Loucy (cell line): ENCODE measurements around the gene POLA2.
A peak's percentile ranks its signal among the peaks of the same experiment; 100 is the strongest.

Source experiments
- H2AFZ ChIP-seq: fragments of 200-600 bp; sonication (generic); 2 replicates; pipeline ENCODE4 v1.6.0; 2016; ENCODE audit warnings: antibody characterized with exemption, mild to moderate bottlenecking, low read length, moderate library complexity
- H3F3A ChIP-seq: fragments of 200-600 bp; 2 replicates; pipeline ENCODE4 v1.6.0; 2016; ENCODE audit warnings: antibody characterized with exemption, low read depth, mild to moderate bottlenecking
- H3K27me3 ChIP-seq: fragments of 200-600 bp; sonication (generic); 2 replicates; pipeline ENCODE4 v1.6.1; 2014; ENCODE audit warnings: low read length, mild to moderate bottlenecking; ENCODE audit not compliant: insufficient read depth, poor library complexity, severe bottlenecking
- H3K36me3 ChIP-seq: fragments of 200-600 bp; sonication (generic); 2 replicates; pipeline ENCODE4 v1.6.1; 2016; ENCODE audit warnings: low read length; ENCODE audit not compliant: insufficient read depth
- H3K4me1 ChIP-seq: fragments of 200-600 bp; sonication (generic); 2 replicates; pipeline ENCODE4 v1.5.1; 2014; ENCODE audit warnings: low read length, mild to moderate bottlenecking; ENCODE audit not compliant: insufficient read depth, poor library complexity, severe bottlenecking
- H3K4me2 ChIP-seq: fragments of 200-600 bp; sonication (generic); 2 replicates; pipeline ENCODE4 v1.6.0; 2014; ENCODE audit warnings: antibody characterized with exemption, low read length, low read depth, mild to moderate bottlenecking; ENCODE audit not compliant: poor library complexity, severe bottlenecking
- H3K4me3 ChIP-seq: fragments of 200-600 bp; sonication (generic); 2 replicates; pipeline ENCODE4 v1.5.1; 2014; ENCODE audit warnings: low read length, mild to moderate bottlenecking, mixed read lengths; ENCODE audit not compliant: poor library complexity, severe bottlenecking
- H3K79me2 ChIP-seq: fragments of 200-600 bp; sonication (generic); 2 replicates; pipeline ENCODE4 v1.6.1; 2014; ENCODE audit warnings: low read length; ENCODE audit not compliant: insufficient read depth
- H3K9ac ChIP-seq: fragments of 200-600 bp; sonication (generic); 2 replicates; pipeline ENCODE4 v1.6.0; 2014; ENCODE audit warnings: mild to moderate bottlenecking, low read depth, low read length, moderate library complexity; ENCODE audit not compliant: poor library complexity, severe bottlenecking
- H3K9me2 ChIP-seq: fragments of 200-600 bp; sonication (generic); replicated peaks from 2 replicates; pipeline ENCODE4 v1.6.1; 2016; ENCODE audit warnings: low read depth, low read length, mixed read lengths
- H3K9me3 ChIP-seq: fragments of 200-600 bp; sonication (generic); 2 replicates; pipeline ENCODE4 v1.6.1; 2014; ENCODE audit warnings: mild to moderate bottlenecking, antibody characterized with exemption, low read length, low read depth; ENCODE audit not compliant: insufficient read depth
- H4K20me1 ChIP-seq: fragments of 200-600 bp; sonication (generic); 2 replicates; pipeline ENCODE4 v1.6.0; 2014; ENCODE audit warnings: antibody characterized with exemption, low read length, mild to moderate bottlenecking; ENCODE audit not compliant: insufficient read depth, poor library complexity, severe bottlenecking
- CTCF ChIP-seq: fragments of 200-600 bp; sonication (generic); conservative IDR thresholded peaks from 2 replicates; pipeline ENCODE4 v1.5.1; 2014; ENCODE audit warnings: mild to moderate bottlenecking, antibody characterized with exemption, low read length
- EZH2phosphoT487 ChIP-seq: fragments of 200-600 bp; IDR thresholded peaks from 2 replicates; pipeline ENCODE4 v1.6.1; 2018; ENCODE audit warnings: antibody characterized with exemption, mild to moderate bottlenecking, moderate library complexity, borderline replicate concordance

POLA2 gene

GRCh38 chr11:65314501-65315203 is 52.9 kb downstream of the POLA2 start, which contains the start of gene CDC42EP2:
Gene CDC42EP2 (plus strand): TSS chr11:65314866. CDS start chr11:65320899, 6,033 bp downstream.
- Histone ChIP-seq H3K9me3 (no peaks in the 10 kb centered on the region), H3K4me3 (peak within 1 kb of the TSS; percentile 81), H3K79me2 (no peaks in the 10 kb centered on the region), H3K9ac (peak within 1 kb of the TSS; percentile 67), H3K4me1 (peaks cover 5% of the 10 kb centered on the region), H4K20me1 (no peaks in the 10 kb centered on the region), H3F3A (no peaks in the 10 kb centered on the region), H2AFZ (peak within 1 kb of the TSS; percentile 89), H3K36me3 (no peaks in the 10 kb centered on the region), H3K9me2 (no peaks in the 10 kb centered on the region), H3K27me3 (no peaks in the 10 kb centered on the region), H3K4me2 (peak within 1 kb of the TSS; percentile 91)
- no peak for TF ChIP-seq CTCF
- TF ChIP-seq EZH2phosphoT487, result no peak

- Histone ChIP-seq H3K9ac (peak overlapping the region; percentile 67), H3K36me3 (no peaks in the 10 kb centered on the region), H4K20me1 (no peaks in the 10 kb centered on the region), H3F3A (no peaks in the 10 kb centered on the region), H3K4me1 (peaks cover 5% of the 10 kb centered on the region), H3K4me3 (peak overlapping the region; percentile 81), H3K9me2 (no peaks in the 10 kb centered on the region), H3K4me2 (peak overlapping the region; percentile 91), H2AFZ (peak overlapping the region; percentile 89), H3K9me3 (no peaks in the 10 kb centered on the region), H3K27me3 (no peaks in the 10 kb centered on the region), H3K79me2 (no peaks in the 10 kb centered on the region)
- TF ChIP-seq CTCF (peak; percentile 98), EZH2phosphoT487 (no peak)
Measured at GRCh38 chr11:65315204-65315865, 53.6 kb downstream of the POLA2 start.

GRCh38 chr11:65315866-65316226 is 54.1 kb downstream of the POLA2 start:
- Histone ChIP-seq H3K4me1 (peaks cover 5% of the 10 kb centered on the region), H2AFZ (no peak overlapping the region; the same call in 1 of the 2 replicates), H3K27me3 (no peaks in the 10 kb centered on the region), H3K79me2 (no peaks in the 10 kb centered on the region), H3K4me2 (peak overlapping the region; percentile 91), H3K9ac (peak overlapping the region; percentile 67), H3K9me3 (no peaks in the 10 kb centered on the region), H3K4me3 (peak overlapping the region; percentile 81), H4K20me1 (no peaks in the 10 kb centered on the region), H3F3A (no peaks in the 10 kb centered on the region), H3K36me3 (no peaks in the 10 kb centered on the region), H3K9me2 (no peaks in the 10 kb centered on the region)
- TF ChIP-seq EZH2phosphoT487 (no peak), CTCF (no peak; the same call in 1 of the 2 replicates)
